MM.1S (cell line): Measurements from ENCODE around the gene ZNF530.

Source experiments
- CTCF ChIP-seq: fragments of 300-600 bp; sonication (generic); IDR thresholded peaks from 2 replicates; pipeline ENCODE4 v1.5.1; 2016; ENCODE audit warnings: antibody characterized with exemption, low read length, mixed read lengths
- EZH2 ChIP-seq: fragments of 300-600 bp; sonication (generic); optimal IDR thresholded peaks from 2 replicates; pipeline ENCODE3; 2017; ENCODE audit warnings: low read depth, mild to moderate bottlenecking, antibody characterized with exemption, low read length, mixed read lengths

- no peak for TF ChIP-seq CTCF
- TF ChIP-seq EZH2 = no peak
Observed at GRCh38 chr19:57648331-57649003, 48.8 kb downstream of the ZNF530 start.
